Ascending aorta (tissue), 2 donors: Measurements from ENCODE around the gene USP30. TPM values are rescaled to one million over a fixed set of nuclear protein-coding genes. Genes with fewer than 3 reads are reported as not detected.

Experiments
- DNase-seq, 2 donors: peaks; one replicate each; pipeline ENCODE4 v3.0.0-alpha.2; 2019; ENCODE audit warnings: low spot score in 2 of 2
- H3K27ac ChIP-seq, 2 donors: fragments of 200-600 bp; sonication (generic); one replicate each; pipeline ENCODE4 v1.5.1; 2016 to 2017; ENCODE audit warnings: mild to moderate bottlenecking in 1 of 2
- H3K27me3 ChIP-seq: fragments of 200-600 bp; sonication (generic); one replicate; pipeline ENCODE4 v1.5.1; 2017
- H3K36me3 ChIP-seq, 2 donors: fragments of 200-600 bp; sonication (generic); one replicate each; pipeline ENCODE4 v1.5.1; 2016
- H3K4me1 ChIP-seq, 2 donors: fragments of 200-600 bp; sonication (generic); one replicate each; pipeline ENCODE4 v1.5.1; 2016 to 2017; ENCODE audit warnings: mild to moderate bottlenecking in 1 of 2
- H3K4me3 ChIP-seq, 2 donors: fragments of 200-600 bp; sonication (generic); one replicate each; pipeline ENCODE4 v1.5.1; 2016 to 2017; ENCODE audit warnings: mild to moderate bottlenecking in 1 of 2
- H3K9me3 ChIP-seq, 2 donors: fragments of 200-600 bp; sonication (generic); one replicate each; pipeline ENCODE4 v1.5.1; 2016
- CTCF ChIP-seq, 3 experiments: fragments of 200-600 bp in 2 of 3; fragments of 450-650 bp in 1 of 3; sonication (generic) in 2 of 3; IDR thresholded peaks; one replicate each; pipeline ENCODE4 v1.5.1; 2016 to 2019; ENCODE audit warnings: antibody characterized with exemption in 3 of 3, mild to moderate bottlenecking in 1 of 3, moderate library complexity in 1 of 3
- intact Hi-C: fragments of 100-400 bp; cut with DNase I; formaldehyde crosslinking; loops from one replicate; pipeline ENCODE4 v1.15.1; 2023
- total RNA-seq: library from RNA; depleted of rRNA; stranded (reverse); fragments of >200 nt; gene quantifications from one replicate; pipeline ENCODE4 v1.1.0, GENCODE V29; 2016

The USP30 gene
- total RNA-seq, 1 donor from 2014 or later = 36.0 TPM

GRCh38 chr12:109093022-109093918 lies 40.9 kb downstream of the USP30 start, which contains the start of gene ALKBH2:
TSS of gene ALKBH2 (minus strand) at chr12:109093472. CDS start at chr12:109092786, 686 bp downstream.
- H3K27ac ChIP-seq = peak within 1 kb of the TSS; percentile 54 to 58
- intact Hi-C loops = loop anchor here (1.0 to 10.0 kb wide), 10 partner anchors 18 to 1408 kb away; partner anchors contain the start of genes CORO1C, FICD, ISCU and PWP1
- no peaks in the 10 kb centered on the region for H3K27me3 ChIP-seq
- peaks cover 8 to 26% of the 10 kb centered on the region in 2 donors for H3K4me1 ChIP-seq
- DNase-seq = peak; percentile 66 to 97
- TF ChIP-seq CTCF (IDR thresholded peaks at IDR 0.05) = peak; percentile 93 to 99 (median 97)
- peak within 1 kb of the TSS; percentile 52 to 66 for H3K4me3 ChIP-seq
- peaks cover 11 to 16% of the 10 kb centered on the region in 2 donors for H3K36me3 ChIP-seq
- H3K9me3 ChIP-seq = no peaks in the 10 kb centered on the region

DNA sequence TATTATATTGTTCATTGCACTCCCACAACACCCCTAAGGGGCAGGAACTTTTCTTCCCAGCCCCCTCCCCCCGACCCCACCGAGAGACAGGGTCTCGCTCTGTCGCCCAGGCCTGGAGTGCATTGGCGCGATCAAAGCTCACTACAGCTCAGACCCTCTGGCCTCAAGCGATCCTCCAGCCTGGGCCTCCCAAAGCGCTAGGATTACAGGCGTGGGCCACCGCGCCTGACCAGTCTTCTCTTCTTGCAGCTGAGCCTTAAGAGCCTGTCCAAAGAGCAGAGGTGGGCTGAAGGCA lies 44.7 kb downstream of the USP30 start:
- TF ChIP-seq CTCF (IDR thresholded peaks at IDR 0.05) = no peak
- Histone ChIP-seq H3K27me3 (no peaks in the 10 kb centered on the region), H3K36me3 (peaks cover 5 to 8% of the 10 kb centered on the region in 2 donors), H3K9me3 (no peaks in the 10 kb centered on the region), H3K4me1 (peaks cover 8 to 35% of the 10 kb centered on the region in 2 donors), H3K27ac (no peak overlapping the region), H3K4me3 (peak overlapping the region; percentile 51 to 91)
- no peak for DNase-seq
- intact Hi-C loops = loop anchor here (10.0 kb wide), 3 partner anchors 368 to 1412 kb away; partner anchors contain the start of gene PWP1

DNA sequence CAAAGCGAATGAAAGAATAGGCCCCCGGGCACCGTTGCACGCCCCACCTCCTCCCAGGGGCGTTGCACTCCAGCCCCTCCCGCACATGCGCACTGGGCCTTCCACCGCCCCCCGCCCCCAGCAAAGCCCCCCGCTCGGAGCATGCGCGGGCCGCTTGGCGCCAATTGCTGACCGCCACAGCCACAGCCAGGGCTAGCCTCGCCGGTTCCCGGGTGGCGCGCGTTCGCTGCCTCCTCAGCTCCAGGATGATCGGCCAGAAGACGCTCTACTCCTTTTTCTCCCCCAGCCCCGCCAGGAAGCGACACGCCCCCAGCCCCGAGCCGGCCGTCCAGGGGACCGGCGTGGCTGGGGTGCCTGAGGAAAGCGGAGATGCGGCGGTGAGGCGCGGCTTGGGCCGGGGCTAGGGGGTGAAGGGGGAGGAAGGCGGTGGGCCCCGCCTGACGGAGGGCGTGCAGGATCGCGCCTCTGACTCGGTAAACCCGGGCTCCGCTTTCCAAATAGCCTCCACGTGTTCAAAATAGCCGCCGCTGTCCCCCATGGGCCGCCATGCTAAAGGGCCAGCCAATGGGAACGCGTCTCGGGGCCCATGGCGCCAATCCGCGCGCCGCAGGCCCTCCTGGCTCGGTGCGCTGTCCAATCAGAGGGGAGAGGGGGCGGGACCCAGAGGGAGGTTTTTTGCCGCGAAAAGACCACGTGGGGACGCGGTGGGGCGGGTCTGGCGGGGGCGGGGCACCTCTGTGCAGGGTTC lies 45.2 kb downstream of the USP30 start, which contains the start of gene UNG:
Gene UNG, plus strand, starts transcription at position 163 of the 748 bp plus-strand sequence. Its CDS starts 83 bp downstream, at position 246.
- H3K4me1 ChIP-seq = peaks cover 7 to 30% of the 10 kb centered on the region in 2 donors
- intact Hi-C loops = loop anchor here (10.0 kb wide), 3 partner anchors 367 to 1413 kb away; partner anchors contain the start of gene PWP1

DNA sequence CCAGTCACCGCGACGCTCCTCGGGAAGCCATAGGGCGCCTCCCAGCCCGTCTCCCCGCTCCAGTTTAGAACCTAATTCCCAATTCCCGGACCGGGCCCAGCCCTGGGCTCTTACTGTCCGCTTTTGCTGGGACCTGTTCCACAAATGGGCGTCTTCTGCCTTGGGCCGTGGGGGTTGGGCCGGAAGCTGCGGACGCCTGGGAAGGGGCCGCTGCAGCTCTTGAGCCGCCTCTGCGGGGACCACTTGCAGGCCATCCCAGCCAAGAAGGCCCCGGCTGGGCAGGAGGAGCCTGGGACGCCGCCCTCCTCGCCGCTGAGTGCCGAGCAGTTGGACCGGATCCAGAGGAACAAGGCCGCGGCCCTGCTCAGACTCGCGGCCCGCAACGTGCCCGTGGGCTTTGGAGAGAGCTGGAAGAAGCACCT lies 45.8 kb downstream of the USP30 start:
- no peak for DNase-seq
- intact Hi-C loops = loop anchor here (10.0 kb wide), 3 partner anchors 367 to 1413 kb away; partner anchors contain the start of gene PWP1
- TF ChIP-seq CTCF (IDR thresholded peaks at IDR 0.05) = no peak

More for the DNA sequence above, 45.2 kb downstream of the USP30 start, which contains the start of gene UNG:
- TF ChIP-seq CTCF (IDR thresholded peaks at IDR 0.05) = no peak
- no peaks in the 10 kb centered on the region for H3K27me3 ChIP-seq
- peaks cover 10 to 13% of the 10 kb centered on the region in 2 donors for H3K36me3 ChIP-seq
- peak within 1 kb of the TSS; percentile 87 to 91 for H3K4me3 ChIP-seq
- H3K27ac ChIP-seq = peak within 1 kb of the TSS; percentile 88 to 92
- peak; percentile 89 to 98 for DNase-seq
- H3K9me3 ChIP-seq = no peaks in the 10 kb centered on the region

DNA sequence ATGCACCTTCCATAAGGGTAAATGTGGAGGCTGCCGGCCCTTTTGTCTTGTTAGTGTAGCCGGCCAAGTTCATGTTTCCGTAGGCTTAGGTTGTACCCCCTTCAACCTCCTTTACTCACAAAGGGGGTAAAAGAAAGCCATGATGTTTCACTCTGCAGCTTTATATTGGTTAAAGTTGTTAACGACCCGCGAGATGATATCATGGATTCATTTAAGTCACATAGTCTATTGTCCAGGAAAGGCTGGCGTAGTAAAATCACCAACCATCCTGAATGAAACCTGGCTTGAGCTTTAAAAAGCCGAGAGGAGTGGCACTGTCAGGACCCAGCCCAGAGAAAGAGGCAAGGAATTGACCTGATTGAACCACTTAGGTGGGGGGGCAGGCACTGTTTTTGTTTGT lies 46.3 kb downstream of the USP30 start:
- Histone ChIP-seq H3K4me1 (peaks cover 4 to 22% of the 10 kb centered on the region in 2 donors), H3K9me3 (no peaks in the 10 kb centered on the region), H3K27ac (peak overlapping the region; percentile 88 to 92), H3K36me3 (peaks cover 21 to 24% of the 10 kb centered on the region in 2 donors), H3K27me3 (no peaks in the 10 kb centered on the region), H3K4me3 (peak overlapping the region; percentile 87 to 91)
- no peak for DNase-seq
- intact Hi-C loops = loop anchor here (10.0 kb wide), 3 partner anchors 366 to 1414 kb away; partner anchors contain the start of gene PWP1
- no peak for TF ChIP-seq CTCF (IDR thresholded peaks at IDR 0.05)

More for the DNA sequence above, 45.8 kb downstream of the USP30 start:
- peak overlapping the region; percentile 87 to 91 for H3K4me3 ChIP-seq
- H3K4me1 ChIP-seq = peaks cover 4 to 25% of the 10 kb centered on the region in 2 donors
- no peaks in the 10 kb centered on the region for H3K27me3 ChIP-seq
- H3K9me3 ChIP-seq = no peaks in the 10 kb centered on the region
- peaks cover 16 to 19% of the 10 kb centered on the region in 2 donors for H3K36me3 ChIP-seq
- H3K27ac ChIP-seq = peak overlapping the region; percentile 88 to 92
